SK-N-SH (cell line): ENCODE measurements around the gene WLS.

Source experiments
- FOXJ3 ChIP-seq: sonication (generic); formaldehyde crosslinking; IDR thresholded peaks from 2 replicates; pipeline ENCODE4 v1.5.1; 2020; ENCODE audit warnings: mild to moderate bottlenecking, missing genetic modification reagents
- IRF3 ChIP-seq: fragments of 150-350 bp; IDR thresholded peaks from 2 replicates; pipeline ENCODE4 v1.6.1; 2016; ENCODE audit warnings: mild to moderate bottlenecking, low read depth, low read length
- MAX ChIP-seq: IDR thresholded peaks from 2 replicates; pipeline ENCODE4 v1.4.0; 2012; ENCODE audit warnings: low read depth
- MEF2A ChIP-seq: IDR thresholded peaks from 2 replicates; pipeline ENCODE4 v1.4.0; 2012; ENCODE audit warnings: low read depth, borderline replicate concordance
- POLR2AphosphoS5 ChIP-seq: IDR thresholded peaks from 2 replicates; pipeline ENCODE4 v1.6.1; 2012; ENCODE audit warnings: low read depth, low read length
- RFX5 ChIP-seq: IDR thresholded peaks from 2 replicates; pipeline ENCODE4 v1.6.1; 2012; ENCODE audit warnings: mild to moderate bottlenecking, improper control_type of control experiment, low read length
- RXRA ChIP-seq: IDR thresholded peaks from 2 replicates; pipeline ENCODE4 v1.4.0; 2012; ENCODE audit warnings: low read depth, mild to moderate bottlenecking, borderline replicate concordance
- TAF1 ChIP-seq: IDR thresholded peaks from 2 replicates; pipeline ENCODE4 v1.6.1; 2012; ENCODE audit warnings: low read depth, mild to moderate bottlenecking, low read length, moderate library complexity, borderline replicate concordance
- TF ChIP-seq, protein P1 (sequence below): IDR thresholded peaks from 2 replicates; pipeline ENCODE4 v1.6.1; 2012; ENCODE audit warnings: mild to moderate bottlenecking, low read depth, low read length, moderate library complexity
- TF ChIP-seq, protein P2 (sequence below): fragments of 200-600 bp; sonication (generic); IDR thresholded peaks from 2 replicates; pipeline ENCODE4 v1.6.1; 2017; ENCODE audit warnings: antibody characterized with exemption, mild to moderate bottlenecking, moderate library complexity

DNA sequence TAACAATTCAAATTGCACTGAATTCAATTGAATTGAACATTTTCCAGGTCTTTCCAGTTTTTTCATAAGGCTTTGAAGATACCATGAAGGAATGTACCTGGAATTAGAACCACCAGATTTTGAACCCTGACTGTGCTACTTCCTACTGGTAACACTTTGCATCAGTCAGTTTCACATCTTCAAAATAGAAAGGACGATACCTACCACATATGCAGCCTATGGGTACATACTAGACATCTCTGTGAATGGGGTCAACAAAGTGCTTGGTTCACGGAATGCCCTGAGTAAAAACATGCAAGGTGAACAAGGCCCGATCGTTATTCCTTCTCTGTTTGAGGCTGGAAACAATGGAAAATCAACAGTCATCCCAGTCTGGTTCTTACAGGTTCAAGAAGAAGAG, 41.2 kb upstream of the WLS start:
- TF ChIP-seq, protein P1, sequence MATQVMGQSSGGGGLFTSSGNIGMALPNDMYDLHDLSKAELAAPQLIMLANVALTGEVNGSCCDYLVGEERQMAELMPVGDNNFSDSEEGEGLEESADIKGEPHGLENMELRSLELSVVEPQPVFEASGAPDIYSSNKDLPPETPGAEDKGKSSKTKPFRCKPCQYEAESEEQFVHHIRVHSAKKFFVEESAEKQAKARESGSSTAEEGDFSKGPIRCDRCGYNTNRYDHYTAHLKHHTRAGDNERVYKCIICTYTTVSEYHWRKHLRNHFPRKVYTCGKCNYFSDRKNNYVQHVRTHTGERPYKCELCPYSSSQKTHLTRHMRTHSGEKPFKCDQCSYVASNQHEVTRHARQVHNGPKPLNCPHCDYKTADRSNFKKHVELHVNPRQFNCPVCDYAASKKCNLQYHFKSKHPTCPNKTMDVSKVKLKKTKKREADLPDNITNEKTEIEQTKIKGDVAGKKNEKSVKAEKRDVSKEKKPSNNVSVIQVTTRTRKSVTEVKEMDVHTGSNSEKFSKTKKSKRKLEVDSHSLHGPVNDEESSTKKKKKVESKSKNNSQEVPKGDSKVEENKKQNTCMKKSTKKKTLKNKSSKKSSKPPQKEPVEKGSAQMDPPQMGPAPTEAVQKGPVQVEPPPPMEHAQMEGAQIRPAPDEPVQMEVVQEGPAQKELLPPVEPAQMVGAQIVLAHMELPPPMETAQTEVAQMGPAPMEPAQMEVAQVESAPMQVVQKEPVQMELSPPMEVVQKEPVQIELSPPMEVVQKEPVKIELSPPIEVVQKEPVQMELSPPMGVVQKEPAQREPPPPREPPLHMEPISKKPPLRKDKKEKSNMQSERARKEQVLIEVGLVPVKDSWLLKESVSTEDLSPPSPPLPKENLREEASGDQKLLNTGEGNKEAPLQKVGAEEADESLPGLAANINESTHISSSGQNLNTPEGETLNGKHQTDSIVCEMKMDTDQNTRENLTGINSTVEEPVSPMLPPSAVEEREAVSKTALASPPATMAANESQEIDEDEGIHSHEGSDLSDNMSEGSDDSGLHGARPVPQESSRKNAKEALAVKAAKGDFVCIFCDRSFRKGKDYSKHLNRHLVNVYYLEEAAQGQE, result no peak
- TF ChIP-seq, protein P2, sequence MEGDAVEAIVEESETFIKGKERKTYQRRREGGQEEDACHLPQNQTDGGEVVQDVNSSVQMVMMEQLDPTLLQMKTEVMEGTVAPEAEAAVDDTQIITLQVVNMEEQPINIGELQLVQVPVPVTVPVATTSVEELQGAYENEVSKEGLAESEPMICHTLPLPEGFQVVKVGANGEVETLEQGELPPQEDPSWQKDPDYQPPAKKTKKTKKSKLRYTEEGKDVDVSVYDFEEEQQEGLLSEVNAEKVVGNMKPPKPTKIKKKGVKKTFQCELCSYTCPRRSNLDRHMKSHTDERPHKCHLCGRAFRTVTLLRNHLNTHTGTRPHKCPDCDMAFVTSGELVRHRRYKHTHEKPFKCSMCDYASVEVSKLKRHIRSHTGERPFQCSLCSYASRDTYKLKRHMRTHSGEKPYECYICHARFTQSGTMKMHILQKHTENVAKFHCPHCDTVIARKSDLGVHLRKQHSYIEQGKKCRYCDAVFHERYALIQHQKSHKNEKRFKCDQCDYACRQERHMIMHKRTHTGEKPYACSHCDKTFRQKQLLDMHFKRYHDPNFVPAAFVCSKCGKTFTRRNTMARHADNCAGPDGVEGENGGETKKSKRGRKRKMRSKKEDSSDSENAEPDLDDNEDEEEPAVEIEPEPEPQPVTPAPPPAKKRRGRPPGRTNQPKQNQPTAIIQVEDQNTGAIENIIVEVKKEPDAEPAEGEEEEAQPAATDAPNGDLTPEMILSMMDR, result no peak
- no peak for TF ChIP-seq RFX5
- no peak for TF ChIP-seq POLR2AphosphoS5
- no peak for TF ChIP-seq MAX
- no peak for TF ChIP-seq FOXJ3 (CRISPR knock-in tag)
- no peak for TF ChIP-seq IRF3
- TF ChIP-seq RXRA, result no peak
- no peak for TF ChIP-seq TAF1
- TF ChIP-seq MEF2A, result no peak
